Measurements from ENCODE around the gene TNFSF9.
"Not testable (repeated sequence)": the region's sequence is repeated elsewhere in the genome, so short reads cannot be mapped to it uniquely, and the experiment has no call there.

Gene TNFSF9

DNA sequence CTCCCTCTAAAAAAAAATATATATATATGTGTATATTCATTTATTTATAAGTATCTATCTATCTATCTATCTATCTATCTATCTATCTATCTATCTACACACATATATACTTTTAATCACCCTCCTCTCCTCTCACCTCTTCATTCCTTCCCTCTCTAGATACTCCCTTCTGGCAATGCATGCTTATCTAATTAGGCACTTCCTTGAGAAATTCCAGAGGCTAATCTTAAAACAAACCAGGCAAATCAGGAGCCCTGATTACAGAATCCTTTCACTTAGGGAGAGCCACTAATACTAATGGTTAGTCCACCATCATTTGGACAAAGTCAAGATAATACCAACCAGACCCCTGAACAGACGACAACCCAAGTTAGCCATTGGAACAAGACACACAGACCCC, 42.5 kb downstream of the TNFSF9 start:
- no peak for DNase-seq

DNA sequence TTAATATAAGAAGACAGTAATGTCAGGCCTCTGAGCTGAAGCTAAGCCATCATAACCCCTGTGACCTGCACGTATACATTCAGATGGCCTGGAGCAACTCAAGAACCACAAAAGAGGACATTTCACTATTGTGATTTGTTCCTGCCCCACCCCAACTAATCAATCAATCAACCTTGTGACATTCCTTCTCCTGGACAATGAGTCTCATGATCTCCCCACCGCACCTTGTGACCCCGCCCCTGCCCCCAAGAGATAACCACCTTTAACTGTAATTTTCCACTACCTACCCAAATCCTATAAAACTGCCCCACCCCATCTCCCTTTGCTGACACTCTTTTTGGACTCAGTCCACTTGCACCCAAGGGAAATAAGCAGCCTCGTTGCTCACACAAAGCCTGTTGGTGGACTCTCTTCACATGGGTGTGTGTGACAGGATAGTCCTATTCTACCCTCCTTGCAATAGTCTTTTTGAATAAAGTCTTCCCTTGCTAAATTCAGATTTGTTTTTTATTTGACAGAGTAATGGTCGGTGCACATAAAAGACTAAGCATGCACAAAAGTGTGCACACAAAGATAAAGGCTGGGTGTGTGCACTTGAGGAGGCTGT, 46.1 kb downstream of the TNFSF9 start:
- no peak for DNase-seq

DNA sequence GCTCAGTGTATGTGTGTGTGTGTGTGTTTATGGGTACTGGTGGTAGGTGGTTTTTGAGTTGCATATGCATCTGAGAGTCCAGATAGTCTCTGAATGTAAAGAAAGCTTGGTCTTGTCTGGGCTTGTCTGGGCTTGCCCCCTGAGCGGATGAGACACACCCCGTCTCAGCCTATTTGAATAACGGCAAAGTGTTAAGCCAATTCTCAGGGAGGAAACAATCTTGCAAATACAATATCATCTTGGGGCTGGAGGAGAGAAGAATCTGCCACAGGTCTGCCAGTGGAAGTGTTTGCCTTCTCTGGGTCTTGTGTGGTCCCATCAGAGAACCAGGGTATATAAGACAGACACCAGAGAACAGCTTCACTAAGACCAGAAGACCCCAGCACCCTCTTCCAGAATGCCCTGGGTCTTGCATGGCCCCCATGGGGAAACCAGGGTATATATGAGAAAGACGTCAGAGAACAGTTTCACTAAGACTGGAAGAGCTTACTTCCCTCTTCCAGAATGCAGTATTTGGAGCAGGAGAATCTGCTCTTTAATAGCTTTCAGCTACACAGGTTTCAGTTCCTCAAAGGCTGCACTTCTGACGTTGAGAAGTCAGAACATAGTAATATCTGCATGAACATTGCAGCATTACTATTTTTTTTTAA, 46.8 kb downstream of the TNFSF9 start:
- DNase-seq, result no peak

DNA sequence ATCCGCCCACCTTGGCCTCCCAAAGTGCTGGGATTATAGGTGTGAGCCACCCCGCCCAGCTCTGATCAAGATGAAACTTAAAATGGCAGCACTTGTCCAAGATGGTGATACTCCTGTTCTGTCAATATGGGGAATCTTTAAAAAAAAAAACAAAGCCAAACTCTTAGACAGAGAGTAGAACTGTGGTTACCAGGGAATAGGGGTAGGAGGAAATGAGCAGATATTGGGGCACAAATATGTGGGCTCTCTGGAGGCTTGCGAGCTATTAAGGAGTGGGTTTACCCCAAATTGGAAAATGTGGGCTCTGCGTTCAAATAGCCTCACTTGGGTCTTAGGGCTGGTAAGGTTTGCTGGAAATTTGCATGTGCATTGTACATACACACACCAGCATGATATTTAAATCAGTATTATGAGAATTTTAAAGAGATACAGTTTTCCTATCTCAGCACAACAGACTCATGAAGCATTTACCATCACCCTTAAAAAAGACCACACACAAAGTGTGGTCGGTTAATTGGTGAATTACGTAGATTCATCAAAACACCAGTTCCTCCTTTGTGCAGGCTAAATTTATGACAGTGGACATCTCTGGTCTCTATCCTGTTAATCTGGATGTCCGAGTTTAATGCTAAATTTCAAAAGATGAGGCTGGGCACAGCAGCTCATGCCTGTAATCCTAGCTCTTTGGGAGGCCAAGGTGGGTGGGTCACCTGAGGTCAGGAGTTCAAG, 48.8 kb downstream of the TNFSF9 start:
- no peak for DNase-seq

DNA sequence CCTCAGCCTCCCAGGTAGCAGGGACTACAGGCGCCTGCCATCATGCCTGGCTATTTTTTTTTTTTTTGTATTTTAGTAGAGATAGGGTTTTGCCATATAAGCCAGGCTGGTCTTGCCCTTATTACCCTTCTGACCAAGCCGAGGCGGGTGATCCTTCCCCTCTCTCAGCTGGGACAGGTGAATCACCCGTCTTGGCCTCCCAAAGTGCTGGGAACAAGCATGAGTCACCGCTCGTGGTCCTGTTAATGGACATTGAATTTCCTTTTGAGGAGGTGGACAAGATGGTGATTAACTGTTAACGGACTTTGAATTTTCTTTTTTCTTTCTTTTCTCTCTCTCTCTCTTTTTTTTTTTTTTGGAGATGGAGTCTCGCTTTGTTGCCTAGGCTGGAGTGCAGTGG, 49.5 kb downstream of the TNFSF9 start:
- DNase-seq, result no peak

DNA sequence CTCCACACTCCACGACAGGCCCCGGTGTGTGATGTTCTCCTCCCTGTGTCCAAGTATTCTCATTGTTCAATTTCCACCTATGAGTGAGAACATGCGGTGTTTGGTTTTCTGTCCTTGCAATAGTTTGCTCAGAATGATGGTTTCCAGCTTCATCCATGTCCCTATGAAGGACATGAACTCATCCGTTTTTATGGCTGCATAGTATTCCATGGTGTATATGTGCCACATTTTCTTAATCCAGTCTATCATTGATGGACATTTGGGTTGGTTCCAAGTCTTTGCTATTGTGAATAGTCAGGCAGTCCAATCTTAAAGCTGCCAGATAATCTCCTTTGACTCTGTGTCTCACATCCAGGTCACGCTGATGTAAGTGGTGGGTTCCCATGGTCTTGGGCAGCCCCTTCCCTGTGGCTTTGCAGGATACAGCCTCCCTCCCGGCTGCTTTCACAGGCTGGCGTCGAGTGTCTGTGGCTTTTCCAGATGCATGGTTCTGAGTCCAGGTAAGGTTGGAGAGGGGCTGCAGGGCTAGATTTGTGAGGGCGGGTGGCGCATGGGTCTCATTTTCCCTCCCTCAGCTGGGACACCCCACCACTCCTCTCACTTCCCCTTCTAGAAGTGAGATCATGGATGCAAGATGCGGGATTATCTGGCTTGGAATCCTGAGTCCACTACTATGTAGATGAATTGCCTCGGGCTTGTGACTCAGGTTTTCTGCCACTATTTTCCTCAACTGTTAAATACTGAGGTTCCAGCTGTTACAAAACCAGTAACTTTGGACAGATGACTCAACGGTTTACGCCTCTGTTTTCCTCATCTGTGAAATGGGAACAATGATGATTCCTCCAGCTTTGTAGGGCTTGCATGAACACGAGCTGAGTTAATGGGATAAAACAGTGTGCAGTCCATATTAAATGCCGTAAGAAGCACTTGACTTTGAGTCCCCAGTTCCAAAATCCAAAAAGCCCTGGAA, 52.0 kb downstream of the TNFSF9 start:
- not testable (repeated sequence) for DNase-seq

All from activated CD4-positive, alpha-beta T cell treated with anti-CD3 and anti-CD28 coated beads for 1 hour (primary cell).